ENCODE results near the gene NCOA1. TPM values are rescaled to one million over a fixed set of nuclear protein-coding genes. Genes with fewer than 3 reads are reported as not detected.

NCOA1 gene
- total RNA-seq, 1 donor from 2014 or later: 29.0 TPM

GRCh38 chr2:24722141-24722790, 231.2 kb downstream of the NCOA1 start:
- Mint-ChIP-seq H3K9me3 (ENCODE audit: unreplicated experiment) (no peaks in the 10 kb centered on the region), H3K27me3 (ENCODE audit: unreplicated experiment) (no peaks in the 10 kb centered on the region), H3K4me3 (ENCODE audit: unreplicated experiment) (no peak overlapping the region), H3K27ac (ENCODE audit: unreplicated experiment) (peak overlapping the region; percentile 68), H3K4me1 (ENCODE audit: unreplicated experiment) (peaks cover 25% of the 10 kb centered on the region), H3K36me3 (ENCODE audit: unreplicated experiment) (peaks cover 22% of the 10 kb centered on the region)
- TF ChIP-seq CTCF (IDR thresholded peaks at IDR 0.05): no peak
- DNase-seq (ENCODE audit: extremely low spot score, unreplicated experiment): no peak

- Mint-ChIP-seq H3K9me3 (ENCODE audit: unreplicated experiment) (no peaks in the 10 kb centered on the region), H3K27ac (ENCODE audit: unreplicated experiment) (no peak overlapping the region), H3K4me3 (ENCODE audit: unreplicated experiment) (no peak overlapping the region), H3K36me3 (ENCODE audit: unreplicated experiment) (peaks cover 18% of the 10 kb centered on the region), H3K4me1 (ENCODE audit: unreplicated experiment) (peaks cover 25% of the 10 kb centered on the region), H3K27me3 (ENCODE audit: unreplicated experiment) (no peaks in the 10 kb centered on the region)
- no peak for DNase-seq (ENCODE audit: extremely low spot score, unreplicated experiment)
- TF ChIP-seq CTCF (IDR thresholded peaks at IDR 0.05): no peak
Measured at GRCh38 chr2:24723191-24723590, 232.1 kb downstream of the NCOA1 start.

GRCh38 chr2:24723665-24724064, 232.6 kb downstream of the NCOA1 start:
- Mint-ChIP-seq H3K36me3 (ENCODE audit: unreplicated experiment) (peaks cover 19% of the 10 kb centered on the region), H3K4me1 (ENCODE audit: unreplicated experiment) (peaks cover 25% of the 10 kb centered on the region), H3K27ac (ENCODE audit: unreplicated experiment) (no peak overlapping the region), H3K9me3 (ENCODE audit: unreplicated experiment) (no peaks in the 10 kb centered on the region), H3K27me3 (ENCODE audit: unreplicated experiment) (no peaks in the 10 kb centered on the region), H3K4me3 (ENCODE audit: unreplicated experiment) (no peak overlapping the region)
- no peak for TF ChIP-seq CTCF (IDR thresholded peaks at IDR 0.05)
- DNase-seq (ENCODE audit: extremely low spot score, unreplicated experiment): no peak

- TF ChIP-seq CTCF (IDR thresholded peaks at IDR 0.05): no peak
- no peaks in the 10 kb centered on the region for H3K27me3 Mint-ChIP-seq (ENCODE audit: unreplicated experiment)
- DNase-seq (ENCODE audit: extremely low spot score, unreplicated experiment): no peak
- no peak overlapping the region for H3K4me3 Mint-ChIP-seq (ENCODE audit: unreplicated experiment)
- no peaks in the 10 kb centered on the region for H3K9me3 Mint-ChIP-seq (ENCODE audit: unreplicated experiment)
- peaks cover 23% of the 10 kb centered on the region for H3K36me3 Mint-ChIP-seq (ENCODE audit: unreplicated experiment)
- peaks cover 25% of the 10 kb centered on the region for H3K4me1 Mint-ChIP-seq (ENCODE audit: unreplicated experiment)
- H3K27ac Mint-ChIP-seq (ENCODE audit: unreplicated experiment): no peak overlapping the region
Measured at GRCh38 chr2:24724111-24724775, 233.2 kb downstream of the NCOA1 start.

GRCh38 chr2:24725956-24726355, 234.9 kb downstream of the NCOA1 start:
- no peak for DNase-seq (ENCODE audit: extremely low spot score, unreplicated experiment)
- no peak overlapping the region for H3K27ac Mint-ChIP-seq (ENCODE audit: unreplicated experiment)
- H3K27me3 Mint-ChIP-seq (ENCODE audit: unreplicated experiment): no peaks in the 10 kb centered on the region
- TF ChIP-seq CTCF (IDR thresholded peaks at IDR 0.05): no peak
- no peak overlapping the region for H3K4me3 Mint-ChIP-seq (ENCODE audit: unreplicated experiment)
- no peaks in the 10 kb centered on the region for H3K9me3 Mint-ChIP-seq (ENCODE audit: unreplicated experiment)
- H3K36me3 Mint-ChIP-seq (ENCODE audit: unreplicated experiment): peaks cover 27% of the 10 kb centered on the region
- peaks cover 23% of the 10 kb centered on the region for H3K4me1 Mint-ChIP-seq (ENCODE audit: unreplicated experiment)

All from osteocyte (in vitro differentiated cells).